Stomach (tissue), 4 donors: Measurements from ENCODE around the gene THSD4.

Source experiments
- EP300 ChIP-seq: sonication (generic); formaldehyde crosslinking; IDR thresholded peaks from one replicate; pipeline ENCODE4 v1.6.1; 2017; ENCODE audit warnings: antibody characterized with exemption
- POLR2A ChIP-seq, 4 donors: fragments of 450-650 bp; IDR thresholded peaks; one replicate each; pipeline ENCODE4 v1.6.1; 2016; ENCODE audit warnings: antibody characterized with exemption in 4 of 4, control low read depth in 2 of 4, mild to moderate bottlenecking in 1 of 4, moderate library complexity in 1 of 4
- POLR2AphosphoS5 ChIP-seq, 3 donors: sonication (generic); formaldehyde crosslinking; IDR thresholded peaks; one replicate each; pipeline ENCODE4 v1.6.1; 2016; ENCODE audit warnings: antibody characterized with exemption in 3 of 3
- TF ChIP-seq, protein P1 (sequence below), 7 experiments: fragments of 450-650 bp in 4 of 7; fragments of 200-600 bp in 3 of 7; sonication (generic) in 3 of 7; IDR thresholded peaks; one replicate each; pipeline ENCODE4 v1.5.1; 2016 to 2019; ENCODE audit warnings: antibody characterized with exemption in 7 of 7, control low read depth in 2 of 7, mild to moderate bottlenecking in 1 of 7

DNA sequence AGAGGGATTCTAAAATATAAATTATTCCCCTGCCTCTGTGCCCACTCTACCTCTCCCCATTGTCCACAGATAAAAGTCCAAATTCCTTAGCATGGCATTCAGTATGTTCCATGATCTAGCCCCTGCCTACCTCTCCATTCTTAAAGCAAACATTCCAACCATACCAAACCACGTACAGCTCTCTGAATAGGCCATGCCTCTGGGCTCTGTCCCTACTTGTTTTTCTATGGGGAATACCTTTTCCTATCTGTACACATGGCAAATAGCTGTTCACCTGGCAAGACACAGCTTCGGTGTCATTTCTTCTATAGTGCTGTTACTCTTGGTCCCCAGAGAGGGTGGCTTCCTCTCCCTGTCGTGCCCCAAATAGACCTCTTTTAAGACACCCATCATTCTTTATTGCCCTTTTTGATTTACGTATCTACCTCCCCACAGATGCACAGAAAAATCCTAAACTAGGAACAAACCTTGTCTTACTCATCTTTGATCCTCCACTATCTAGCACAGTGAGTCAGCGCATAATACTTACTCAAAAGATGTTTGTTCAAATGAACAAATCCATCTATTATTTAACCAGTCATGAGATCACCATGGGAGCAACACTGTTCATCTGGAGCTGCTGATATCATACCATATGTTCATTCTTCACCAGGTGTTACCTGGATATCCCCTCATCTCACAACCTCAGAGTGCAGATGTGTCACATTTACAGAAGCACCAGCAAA lies 329.8 kb downstream of the THSD4 start:
- TF ChIP-seq, protein P1, sequence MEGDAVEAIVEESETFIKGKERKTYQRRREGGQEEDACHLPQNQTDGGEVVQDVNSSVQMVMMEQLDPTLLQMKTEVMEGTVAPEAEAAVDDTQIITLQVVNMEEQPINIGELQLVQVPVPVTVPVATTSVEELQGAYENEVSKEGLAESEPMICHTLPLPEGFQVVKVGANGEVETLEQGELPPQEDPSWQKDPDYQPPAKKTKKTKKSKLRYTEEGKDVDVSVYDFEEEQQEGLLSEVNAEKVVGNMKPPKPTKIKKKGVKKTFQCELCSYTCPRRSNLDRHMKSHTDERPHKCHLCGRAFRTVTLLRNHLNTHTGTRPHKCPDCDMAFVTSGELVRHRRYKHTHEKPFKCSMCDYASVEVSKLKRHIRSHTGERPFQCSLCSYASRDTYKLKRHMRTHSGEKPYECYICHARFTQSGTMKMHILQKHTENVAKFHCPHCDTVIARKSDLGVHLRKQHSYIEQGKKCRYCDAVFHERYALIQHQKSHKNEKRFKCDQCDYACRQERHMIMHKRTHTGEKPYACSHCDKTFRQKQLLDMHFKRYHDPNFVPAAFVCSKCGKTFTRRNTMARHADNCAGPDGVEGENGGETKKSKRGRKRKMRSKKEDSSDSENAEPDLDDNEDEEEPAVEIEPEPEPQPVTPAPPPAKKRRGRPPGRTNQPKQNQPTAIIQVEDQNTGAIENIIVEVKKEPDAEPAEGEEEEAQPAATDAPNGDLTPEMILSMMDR (IDR thresholded peaks at IDR 0.05) = no peak
- TF ChIP-seq POLR2A (IDR thresholded peaks at IDR 0.05) (no peak), POLR2AphosphoS5 (IDR thresholded peaks at IDR 0.05) (no peak), EP300 (no peak)
